HepG2 (cell line): ENCODE data around the gene RPTOR. TPM values are rescaled to one million over a fixed set of nuclear protein-coding genes. Genes with fewer than 3 reads are reported as not detected.

Experiments used
- ARNTL ChIP-seq: sonication (generic); formaldehyde crosslinking; IDR thresholded peaks from 2 replicates; pipeline ENCODE4 v1.4.0; 2020; ENCODE audit warnings: mild to moderate bottlenecking, missing genetic modification reagents
- IKZF4 ChIP-seq: sonication (generic); formaldehyde crosslinking; IDR thresholded peaks from 2 replicates; pipeline ENCODE4 v1.5.1; 2020; ENCODE audit warnings: borderline replicate concordance, mild to moderate bottlenecking, low read depth, missing genetic modification reagents; ENCODE audit errors: not compliant biosample characterization
- ISL2 ChIP-seq: sonication (generic); formaldehyde crosslinking; IDR thresholded peaks from 2 replicates; pipeline ENCODE4 v1.5.0; 2020; ENCODE audit warnings: missing genetic modification reagents
- ZBTB7B ChIP-seq: sonication (generic); formaldehyde crosslinking; IDR thresholded peaks from 2 replicates; pipeline ENCODE4 v1.4.0; 2020; ENCODE audit warnings: missing genetic modification reagents
- ZNF10 ChIP-seq: sonication (generic); formaldehyde crosslinking; IDR thresholded peaks from 2 replicates; pipeline ENCODE4 v1.4.0; 2020; ENCODE audit warnings: mild to moderate bottlenecking, low read depth, missing genetic modification reagents, borderline replicate concordance
- ZNF282 ChIP-seq: fragments of 450-650 bp; IDR thresholded peaks from 2 replicates; pipeline ENCODE4 v1.6.1; 2018; ENCODE audit not compliant: partially characterized antibody
- ZNF44 ChIP-seq: sonication (generic); formaldehyde crosslinking; IDR thresholded peaks from 2 replicates; pipeline ENCODE4 v1.5.1; 2020; ENCODE audit warnings: mild to moderate bottlenecking, missing genetic modification reagents
- ZNF572 ChIP-seq: sonication (generic); formaldehyde crosslinking; IDR thresholded peaks from 2 replicates; pipeline ENCODE4 v1.5.1; 2020; ENCODE audit warnings: mild to moderate bottlenecking, missing genetic modification reagents
- polyA plus RNA-seq, 8 experiments: library from polyadenylated mRNA; depleted of rRNA in 3 of 8; stranded (reverse) in 7 of 8; unstranded in 1 of 8; fragments of >200 nt; fragmentation: Illumina TruSeq in 4 of 8; extraction: Trizol in 4 of 8; gene quantifications; 2 replicates each; pipeline versions ENCODE4 v1.2.1 to v1.2.3, GENCODE V29; 2011 to 2016; ENCODE audit warnings: low read depth in 4 of 8, missing spikeins in 1 of 8, mixed read lengths in 1 of 8; ENCODE audit not compliant: insufficient read depth in 1 of 8
- total RNA-seq, 5 experiments: library from RNA; depleted of rRNA; stranded (reverse); fragments of >200 nt; fragmentation: Illumina TruSeq; extraction: Trizol; gene quantifications; 2 replicates each; pipeline ENCODE4 v1.2.3, GENCODE V29; 2016; ENCODE audit warnings: low read depth in 1 of 5
- TF ChIP-seq, protein P1 (sequence below): sonication (generic); formaldehyde crosslinking; conservative IDR thresholded peaks from 2 replicates; pipeline ENCODE4 v1.8.0; 2022; ENCODE audit warnings: low read depth, missing genetic modification reagents
- TF ChIP-seq, protein P2 (sequence below): sonication (generic); formaldehyde crosslinking; IDR thresholded peaks from 2 replicates; pipeline ENCODE4 v1.9.0; 2021; ENCODE audit warnings: missing genetic modification reagents, borderline replicate concordance
- TF ChIP-seq, protein P3 (sequence below): sonication (generic); formaldehyde crosslinking; IDR thresholded peaks from 2 replicates; pipeline ENCODE4 v1.5.0; 2020; ENCODE audit warnings: mild to moderate bottlenecking, low read depth, missing genetic modification reagents, borderline replicate concordance
- TF ChIP-seq, protein P4 (sequence below): sonication (generic); formaldehyde crosslinking; conservative IDR thresholded peaks from 2 replicates; pipeline ENCODE4 v1.4.0; 2020; ENCODE audit warnings: mild to moderate bottlenecking, missing genetic modification reagents, moderate library complexity
- TF ChIP-seq, protein P5 (sequence below): sonication (generic); formaldehyde crosslinking; IDR thresholded peaks from 2 replicates; pipeline ENCODE4 v1.4.0; 2020; ENCODE audit warnings: missing genetic modification reagents

Gene RPTOR
- total and polyA plus RNA-seq, 2 of the 13 experiments (the other 11 are each of a cell fraction or from before 2014, with no cell fraction given), result 6.6 to 25.3 TPM

DNA sequence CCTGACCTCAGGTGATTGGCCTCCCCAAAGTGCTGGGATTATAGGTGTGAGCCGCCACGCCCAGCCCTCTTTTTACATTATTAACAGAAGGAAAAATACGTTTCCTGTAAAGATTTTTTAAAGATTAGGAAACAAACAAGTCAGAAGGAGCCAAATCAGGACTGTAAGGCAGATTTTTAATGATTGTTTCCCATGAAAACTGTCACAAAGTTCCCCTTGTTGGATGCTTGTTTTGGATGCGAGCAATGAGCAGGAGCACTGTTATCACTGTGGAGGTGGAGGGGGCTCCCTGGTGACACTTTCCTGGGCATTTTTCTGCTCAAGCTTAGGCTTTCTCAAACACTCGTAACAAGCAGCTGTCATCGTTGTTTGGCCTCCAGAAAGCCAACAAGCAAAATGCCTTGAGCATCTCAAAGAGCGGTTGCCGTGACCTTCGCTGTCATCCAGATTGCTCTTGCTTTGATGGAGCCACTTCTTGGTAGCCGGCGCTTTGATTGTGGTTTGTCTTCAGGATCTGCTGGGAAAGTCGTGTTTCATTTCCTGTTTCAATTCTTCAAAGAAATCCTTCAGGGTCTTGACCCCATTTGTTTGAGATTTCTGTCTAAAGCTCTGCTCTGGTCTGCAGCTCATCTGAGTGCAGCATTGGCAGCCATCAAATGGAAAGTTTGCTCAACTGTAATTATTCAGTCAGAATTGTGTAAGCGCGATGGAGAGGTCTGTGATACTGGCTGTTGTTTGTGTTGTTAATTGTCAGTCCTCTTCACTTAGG, 128.7 kb downstream of the RPTOR start (continued):
- peak; percentile 69; the same call in 1 of the 2 replicates for TF ChIP-seq ZBTB7B (CRISPR knock-in tag)
- TF ChIP-seq ZNF572 (CRISPR knock-in tag), result no peak
- TF ChIP-seq ZNF282, result no peak
- TF ChIP-seq IKZF4, result no peak
- peak; percentile 99 for TF ChIP-seq ISL2
- TF ChIP-seq, protein P1, sequence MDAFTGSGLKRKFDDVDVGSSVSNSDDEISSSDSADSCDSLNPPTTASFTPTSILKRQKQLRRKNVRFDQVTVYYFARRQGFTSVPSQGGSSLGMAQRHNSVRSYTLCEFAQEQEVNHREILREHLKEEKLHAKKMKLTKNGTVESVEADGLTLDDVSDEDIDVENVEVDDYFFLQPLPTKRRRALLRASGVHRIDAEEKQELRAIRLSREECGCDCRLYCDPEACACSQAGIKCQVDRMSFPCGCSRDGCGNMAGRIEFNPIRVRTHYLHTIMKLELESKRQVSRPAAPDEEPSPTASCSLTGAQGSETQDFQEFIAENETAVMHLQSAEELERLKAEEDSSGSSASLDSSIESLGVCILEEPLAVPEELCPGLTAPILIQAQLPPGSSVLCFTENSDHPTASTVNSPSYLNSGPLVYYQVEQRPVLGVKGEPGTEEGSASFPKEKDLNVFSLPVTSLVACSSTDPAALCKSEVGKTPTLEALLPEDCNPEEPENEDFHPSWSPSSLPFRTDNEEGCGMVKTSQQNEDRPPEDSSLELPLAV, result no peak
- TF ChIP-seq, protein P2, sequence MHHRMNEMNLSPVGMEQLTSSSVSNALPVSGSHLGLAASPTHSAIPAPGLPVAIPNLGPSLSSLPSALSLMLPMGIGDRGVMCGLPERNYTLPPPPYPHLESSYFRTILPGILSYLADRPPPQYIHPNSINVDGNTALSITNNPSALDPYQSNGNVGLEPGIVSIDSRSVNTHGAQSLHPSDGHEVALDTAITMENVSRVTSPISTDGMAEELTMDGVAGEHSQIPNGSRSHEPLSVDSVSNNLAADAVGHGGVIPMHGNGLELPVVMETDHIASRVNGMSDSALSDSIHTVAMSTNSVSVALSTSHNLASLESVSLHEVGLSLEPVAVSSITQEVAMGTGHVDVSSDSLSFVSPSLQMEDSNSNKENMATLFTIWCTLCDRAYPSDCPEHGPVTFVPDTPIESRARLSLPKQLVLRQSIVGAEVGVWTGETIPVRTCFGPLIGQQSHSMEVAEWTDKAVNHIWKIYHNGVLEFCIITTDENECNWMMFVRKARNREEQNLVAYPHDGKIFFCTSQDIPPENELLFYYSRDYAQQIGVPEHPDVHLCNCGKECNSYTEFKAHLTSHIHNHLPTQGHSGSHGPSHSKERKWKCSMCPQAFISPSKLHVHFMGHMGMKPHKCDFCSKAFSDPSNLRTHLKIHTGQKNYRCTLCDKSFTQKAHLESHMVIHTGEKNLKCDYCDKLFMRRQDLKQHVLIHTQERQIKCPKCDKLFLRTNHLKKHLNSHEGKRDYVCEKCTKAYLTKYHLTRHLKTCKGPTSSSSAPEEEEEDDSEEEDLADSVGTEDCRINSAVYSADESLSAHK (CRISPR knock-in tag), result peak; percentile 65; the same call in 1 of the 2 replicates
- TF ChIP-seq, protein P3, sequence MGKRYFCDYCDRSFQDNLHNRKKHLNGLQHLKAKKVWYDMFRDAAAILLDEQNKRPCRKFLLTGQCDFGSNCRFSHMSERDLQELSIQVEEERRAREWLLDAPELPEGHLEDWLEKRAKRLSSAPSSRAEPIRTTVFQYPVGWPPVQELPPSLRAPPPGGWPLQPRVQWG (CRISPR knock-in tag), result no peak
- no peak for TF ChIP-seq ZNF10
- no peak for TF ChIP-seq ZNF44
- no peak for TF ChIP-seq ARNTL (CRISPR knock-in tag)
- TF ChIP-seq, protein P4, sequence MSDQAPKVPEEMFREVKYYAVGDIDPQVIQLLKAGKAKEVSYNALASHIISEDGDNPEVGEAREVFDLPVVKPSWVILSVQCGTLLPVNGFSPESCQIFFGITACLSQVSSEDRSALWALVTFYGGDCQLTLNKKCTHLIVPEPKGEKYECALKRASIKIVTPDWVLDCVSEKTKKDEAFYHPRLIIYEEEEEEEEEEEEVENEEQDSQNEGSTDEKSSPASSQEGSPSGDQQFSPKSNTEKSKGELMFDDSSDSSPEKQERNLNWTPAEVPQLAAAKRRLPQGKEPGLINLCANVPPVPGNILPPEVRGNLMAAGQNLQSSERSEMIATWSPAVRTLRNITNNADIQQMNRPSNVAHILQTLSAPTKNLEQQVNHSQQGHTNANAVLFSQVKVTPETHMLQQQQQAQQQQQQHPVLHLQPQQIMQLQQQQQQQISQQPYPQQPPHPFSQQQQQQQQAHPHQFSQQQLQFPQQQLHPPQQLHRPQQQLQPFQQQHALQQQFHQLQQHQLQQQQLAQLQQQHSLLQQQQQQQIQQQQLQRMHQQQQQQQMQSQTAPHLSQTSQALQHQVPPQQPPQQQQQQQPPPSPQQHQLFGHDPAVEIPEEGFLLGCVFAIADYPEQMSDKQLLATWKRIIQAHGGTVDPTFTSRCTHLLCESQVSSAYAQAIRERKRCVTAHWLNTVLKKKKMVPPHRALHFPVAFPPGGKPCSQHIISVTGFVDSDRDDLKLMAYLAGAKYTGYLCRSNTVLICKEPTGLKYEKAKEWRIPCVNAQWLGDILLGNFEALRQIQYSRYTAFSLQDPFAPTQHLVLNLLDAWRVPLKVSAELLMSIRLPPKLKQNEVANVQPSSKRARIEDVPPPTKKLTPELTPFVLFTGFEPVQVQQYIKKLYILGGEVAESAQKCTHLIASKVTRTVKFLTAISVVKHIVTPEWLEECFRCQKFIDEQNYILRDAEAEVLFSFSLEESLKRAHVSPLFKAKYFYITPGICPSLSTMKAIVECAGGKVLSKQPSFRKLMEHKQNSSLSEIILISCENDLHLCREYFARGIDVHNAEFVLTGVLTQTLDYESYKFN, result peak; percentile 70
- TF ChIP-seq, protein P5, sequence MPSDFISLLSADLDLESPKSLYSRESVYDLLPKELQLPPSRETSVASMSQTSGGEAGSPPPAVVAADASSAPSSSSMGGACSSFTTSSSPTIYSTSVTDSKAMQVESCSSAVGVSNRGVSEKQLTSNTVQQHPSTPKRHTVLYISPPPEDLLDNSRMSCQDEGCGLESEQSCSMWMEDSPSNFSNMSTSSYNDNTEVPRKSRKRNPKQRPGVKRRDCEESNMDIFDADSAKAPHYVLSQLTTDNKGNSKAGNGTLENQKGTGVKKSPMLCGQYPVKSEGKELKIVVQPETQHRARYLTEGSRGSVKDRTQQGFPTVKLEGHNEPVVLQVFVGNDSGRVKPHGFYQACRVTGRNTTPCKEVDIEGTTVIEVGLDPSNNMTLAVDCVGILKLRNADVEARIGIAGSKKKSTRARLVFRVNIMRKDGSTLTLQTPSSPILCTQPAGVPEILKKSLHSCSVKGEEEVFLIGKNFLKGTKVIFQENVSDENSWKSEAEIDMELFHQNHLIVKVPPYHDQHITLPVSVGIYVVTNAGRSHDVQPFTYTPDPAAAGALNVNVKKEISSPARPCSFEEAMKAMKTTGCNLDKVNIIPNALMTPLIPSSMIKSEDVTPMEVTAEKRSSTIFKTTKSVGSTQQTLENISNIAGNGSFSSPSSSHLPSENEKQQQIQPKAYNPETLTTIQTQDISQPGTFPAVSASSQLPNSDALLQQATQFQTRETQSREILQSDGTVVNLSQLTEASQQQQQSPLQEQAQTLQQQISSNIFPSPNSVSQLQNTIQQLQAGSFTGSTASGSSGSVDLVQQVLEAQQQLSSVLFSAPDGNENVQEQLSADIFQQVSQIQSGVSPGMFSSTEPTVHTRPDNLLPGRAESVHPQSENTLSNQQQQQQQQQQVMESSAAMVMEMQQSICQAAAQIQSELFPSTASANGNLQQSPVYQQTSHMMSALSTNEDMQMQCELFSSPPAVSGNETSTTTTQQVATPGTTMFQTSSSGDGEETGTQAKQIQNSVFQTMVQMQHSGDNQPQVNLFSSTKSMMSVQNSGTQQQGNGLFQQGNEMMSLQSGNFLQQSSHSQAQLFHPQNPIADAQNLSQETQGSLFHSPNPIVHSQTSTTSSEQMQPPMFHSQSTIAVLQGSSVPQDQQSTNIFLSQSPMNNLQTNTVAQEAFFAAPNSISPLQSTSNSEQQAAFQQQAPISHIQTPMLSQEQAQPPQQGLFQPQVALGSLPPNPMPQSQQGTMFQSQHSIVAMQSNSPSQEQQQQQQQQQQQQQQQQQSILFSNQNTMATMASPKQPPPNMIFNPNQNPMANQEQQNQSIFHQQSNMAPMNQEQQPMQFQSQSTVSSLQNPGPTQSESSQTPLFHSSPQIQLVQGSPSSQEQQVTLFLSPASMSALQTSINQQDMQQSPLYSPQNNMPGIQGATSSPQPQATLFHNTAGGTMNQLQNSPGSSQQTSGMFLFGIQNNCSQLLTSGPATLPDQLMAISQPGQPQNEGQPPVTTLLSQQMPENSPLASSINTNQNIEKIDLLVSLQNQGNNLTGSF, result no peak
